HepG2 (cell line): ENCODE measurements around the gene ZNF500. TPM values are rescaled to one million over a fixed set of nuclear protein-coding genes. Genes with fewer than 3 reads are reported as not detected.
A peak's percentile ranks its signal among the peaks of the same experiment; 100 is the strongest.

Source experiments
- ATAC-seq: fragments of 200-7000 bp; cut with Tn5 transposase; 3 replicates; pipeline ENCODE4 v1.9.1; 2020; ENCODE audit warnings: mild to moderate bottlenecking, moderate library complexity
- BruUV-seq: library from RNA; stranded (reverse); fragments of 400-500 nt; replicated peaks from 2 replicates; lab custom pipeline; 2021; lab: Mats Ljungman, UMichigan
- CTCF ChIA-PET: fragments of 300-600 bp; formaldehyde crosslinking; extraction: SDS; loops from one replicate; lab custom pipeline; 2021; ENCODE audit warnings: low total read pairs, inconsistent platforms, low intra/inter-chr PET ratio; lab: Yijun Ruan, JAX
- POLR2A ChIA-PET: fragments of 350-600 bp; sonication (Branson Sonifier 250); formaldehyde crosslinking; loops from one replicate; lab custom pipeline; 2020; ENCODE audit warnings: antibody characterized with exemption, inconsistent platforms; lab: Yijun Ruan, JAX
- DNase-seq: peaks from one replicate; pipeline ENCODE4 v3.0.0-alpha.2; 2015; ENCODE audit warnings: low spot score
- FAIRE-seq: peaks from 3 replicates; lab custom pipeline; 2011; peaks lifted over from hg19 to GRCh38; lab: Jason Lieb, UNC
- H2AFZ ChIP-seq: one replicate; pipeline ENCODE4 v1.6.1; 2011; ENCODE audit warnings: low read length, inconsistent platforms
- H3K27ac ChIP-seq: fragments of 300-600 bp; 3 replicates; pipeline ENCODE4 v1.8.0; 2011; ENCODE audit warnings: mixed run types, mild to moderate bottlenecking, mixed read lengths, low read length, inconsistent platforms; ENCODE audit not compliant: insufficient read depth; ENCODE audit errors: extremely low read length
- H3K27me3 ChIP-seq, 2 experiments: fragments of 200-600 bp in 1 of 2; 2 replicates in 1 of 2; 3 replicates in 1 of 2; pipeline versions ENCODE4 v1.6.0 to v1.8.0; 2011; ENCODE audit warnings: low read length in 2 of 2, mild to moderate bottlenecking in 2 of 2, moderate library complexity in 2 of 2, inconsistent platforms in 1 of 2; ENCODE audit not compliant: insufficient read depth in 2 of 2, control insufficient read depth in 1 of 2
- H3K36me3 ChIP-seq, 2 experiments: fragments of 200-600 bp in 1 of 2; replicated peaks in 1 of 2; 2 replicates in 1 of 2; 3 replicates in 1 of 2; pipeline versions ENCODE4 v1.5.1 to v1.8.0; 2011; ENCODE audit warnings: low read length in 2 of 2, inconsistent platforms in 1 of 2; ENCODE audit not compliant: insufficient read depth in 2 of 2, control insufficient read depth in 1 of 2
- H3K4me1 ChIP-seq: 2 replicates; pipeline ENCODE4 v1.5.1; 2012; ENCODE audit warnings: low read length, inconsistent platforms; ENCODE audit not compliant: insufficient read depth
- H3K4me2 ChIP-seq: 2 replicates; pipeline ENCODE4 v1.6.0; 2011; ENCODE audit warnings: low read depth, low read length, inconsistent platforms
- H3K4me3 ChIP-seq, 3 experiments: fragments of 200-600 bp in 1 of 3; sonication (generic), shearing (Covaris generic) in 1 of 3; replicated peaks in 1 of 3; 2 replicates each; pipeline ENCODE4 v1.5.1; 2011 to 2016; ENCODE audit warnings: low read length in 3 of 3, inconsistent platforms in 2 of 3, low read depth in 2 of 3, mild to moderate bottlenecking in 2 of 3, control low read depth in 1 of 3, mixed read lengths in 1 of 3; ENCODE audit not compliant: insufficient read depth in 1 of 3
- H3K79me2 ChIP-seq: one replicate; pipeline ENCODE4 v1.6.1; 2011; ENCODE audit warnings: low read length, inconsistent platforms; ENCODE audit not compliant: insufficient read depth
- H3K9ac ChIP-seq: 2 replicates; pipeline ENCODE4 v1.6.0; 2011; ENCODE audit warnings: mild to moderate bottlenecking, low read depth, low read length, inconsistent platforms; ENCODE audit not compliant: insufficient read depth
- H3K9me3 ChIP-seq: 2 replicates; pipeline ENCODE4 v1.5.1; 2012; ENCODE audit warnings: mild to moderate bottlenecking, low read length
- H4K20me1 ChIP-seq: 2 replicates; pipeline ENCODE4 v1.6.0; 2011; ENCODE audit warnings: inconsistent platforms, mild to moderate bottlenecking, low read length, moderate library complexity; ENCODE audit not compliant: insufficient read depth
- AGO2 ChIP-seq: fragments of 200-400 bp; formaldehyde crosslinking; optimal IDR thresholded peaks from 2 replicates; pipeline ENCODE3; 2017; ENCODE audit warnings: mild to moderate bottlenecking, low read depth, low read length, moderate library complexity
- HIVEP1 ChIP-seq: sonication (generic); formaldehyde crosslinking; IDR thresholded peaks from 2 replicates; pipeline ENCODE4 v1.4.0; 2020; ENCODE audit warnings: mild to moderate bottlenecking, missing genetic modification reagents
- POLR2G ChIP-seq: fragments of 200-400 bp; formaldehyde crosslinking; IDR thresholded peaks from 2 replicates; pipeline ENCODE4 v1.6.1; 2018; ENCODE audit warnings: mild to moderate bottlenecking, low read depth, low read length, moderate library complexity
- TSC22D2 ChIP-seq: sonication (generic); formaldehyde crosslinking; IDR thresholded peaks from 2 replicates; pipeline ENCODE4 v1.5.1; 2020; ENCODE audit warnings: missing genetic modification reagents, mild to moderate bottlenecking, borderline replicate concordance
- ZNF256 ChIP-seq: sonication (generic); formaldehyde crosslinking; conservative IDR thresholded peaks from 2 replicates; pipeline ENCODE4 v1.4.0; 2020; ENCODE audit warnings: missing genetic modification reagents
- ZNF614 ChIP-seq: IDR thresholded peaks from 2 replicates; pipeline ENCODE4 v1.6.1; 2018; ENCODE audit warnings: missing biosample characterization, missing genetic modification reagents, inconsistent platforms, borderline replicate concordance
- ZNF629 ChIP-seq: sonication (generic); formaldehyde crosslinking; conservative IDR thresholded peaks from 2 replicates; pipeline ENCODE4 v1.5.0; 2020; ENCODE audit warnings: missing genetic modification reagents
- ZNF816 ChIP-seq: sonication (generic); formaldehyde crosslinking; IDR thresholded peaks from 2 replicates; pipeline ENCODE4 v1.8.0; 2022; ENCODE audit warnings: missing genetic modification reagents, mild to moderate bottlenecking, borderline replicate concordance
- ZNF839 ChIP-seq: sonication (generic); formaldehyde crosslinking; IDR thresholded peaks from 2 replicates; pipeline ENCODE4 v1.4.0; 2020; ENCODE audit warnings: missing genetic modification reagents, mild to moderate bottlenecking, borderline replicate concordance
- WGBS: methylation state at CpG from one replicate; pipeline ENCODE4 v1.1.6; 2017; ENCODE audit warnings: low lambda C conversion rate; 5-methylcytosine and 5-hydroxymethylcytosine counted together
- in situ Hi-C: cut with HindIII; loops from 2 replicates; pipeline ENCODE4 v1.10.0; 2017; ENCODE audit warnings: low pct_unique_long_range_greater_than_20kb; ENCODE audit not compliant: extremely low pct_ligation_motif_present
- intact Hi-C: fragments of 100-400 bp; cut with micrococcal nuclease; formaldehyde crosslinking; loops from one replicate; pipeline ENCODE4 v1.10.0; 2022; ENCODE audit not compliant: unreplicated experiment
- polyA plus RNA-seq, 8 experiments: library from polyadenylated mRNA; depleted of rRNA in 3 of 8; stranded (reverse) in 7 of 8; unstranded in 1 of 8; fragments of >200 nt; fragmentation: Illumina TruSeq in 4 of 8; extraction: Trizol in 4 of 8; gene quantifications; 2 replicates each; pipeline versions ENCODE4 v1.2.1 to v1.2.3, GENCODE V29; 2011 to 2016; ENCODE audit warnings: low read depth in 4 of 8, missing spikeins in 1 of 8, mixed read lengths in 1 of 8; ENCODE audit not compliant: insufficient read depth in 1 of 8
- total RNA-seq, 5 experiments: library from RNA; depleted of rRNA; stranded (reverse); fragments of >200 nt; fragmentation: Illumina TruSeq; extraction: Trizol; gene quantifications; 2 replicates each; pipeline ENCODE4 v1.2.3, GENCODE V29; 2016; ENCODE audit warnings: low read depth in 1 of 5

ZNF500 gene
- total and polyA plus RNA-seq, 2 of the 13 experiments (the other 11 are each of a cell fraction or from before 2014, with no cell fraction given) = 6.1 to 12.2 TPM

GRCh38 chr16:4744555-4745273 is 22.2 kb downstream of the ZNF500 start:
- Histone ChIP-seq H3K79me2 (no peaks in the 10 kb centered on the region), H3K9ac (no peak overlapping the region), H3K27me3 (no peaks in the 10 kb centered on the region), H3K9me3 (no peaks in the 10 kb centered on the region), H3K36me3 (no peaks in the 10 kb centered on the region), H3K27ac (no peak overlapping the region), H3K4me1 (peaks cover 14% of the 10 kb centered on the region), H3K4me2 (no peak overlapping the region), H2AFZ (no peak overlapping the region), H3K4me3 (no peak overlapping the region), H4K20me1 (no peaks in the 10 kb centered on the region)
- peak; percentile 13; the same call in 2 of the 3 replicates for ATAC-seq
- ChIA-PET POLR2A (no interaction called here), CTCF (no interaction called here)
- no peak for TF ChIP-seq TSC22D2 (CRISPR knock-in tag)
- TF ChIP-seq HIVEP1 (CRISPR knock-in tag) = 0 out of 2 replicates have a peak, but pooled peaks have one; percentile 39
- TF ChIP-seq POLR2G = 0 out of 2 replicates have a peak, but pooled peaks have one; percentile 31
- TF ChIP-seq ZNF839 (CRISPR knock-in tag) = no peak
- TF ChIP-seq ZNF256 (CRISPR knock-in tag) = no peak
- TF ChIP-seq ZNF614 (CRISPR knock-in tag) = no peak
- peak; percentile 58 for TF ChIP-seq AGO2
- TF ChIP-seq ZNF816 (CRISPR knock-in tag) = no peak
- TF ChIP-seq ZNF629 (CRISPR knock-in tag) = peak; percentile 71
- intact Hi-C loops = no loop called here
- WGBS = 56% methylated on average over 9 of the region's 13 CpGs
- DNase-seq = no peak
- FAIRE-seq = no peak
- in situ Hi-C loops = no loop called here
- BruUV-seq = no TSS peak
